GM23338 (cell line): Measurements from ENCODE around the gene POMT2. TPM values are rescaled to one million over a fixed set of nuclear protein-coding genes. Genes with fewer than 3 reads are reported as not detected.

Source experiments
- ATAC-seq: fragments of 200-7000 bp; cut with Tn5 transposase; 3 replicates; pipeline ENCODE4 v1.9.1; 2020
- DNase-seq: peaks from one replicate; pipeline ENCODE4 v3.0.0-alpha.2; 2015; ENCODE audit warnings: low spot score
- H2AFZ ChIP-seq: fragments of 200-600 bp; sonication (generic); 2 replicates; pipeline ENCODE4 v1.8.0; 2016; ENCODE audit warnings: antibody characterized with exemption, mild to moderate bottlenecking, moderate library complexity
- H3F3A ChIP-seq: fragments of 200-600 bp; sonication (generic); replicated peaks from 2 replicates; pipeline ENCODE4 v1.8.0; 2017; ENCODE audit warnings: antibody characterized with exemption, mixed run types, low read depth
- H3K27ac ChIP-seq: fragments of 200-600 bp; sonication (generic); 2 replicates; pipeline ENCODE4 v1.6.1; 2016; ENCODE audit warnings: low read depth
- H3K27me3 ChIP-seq: fragments of 200-600 bp; sonication (generic); 2 replicates; pipeline ENCODE4 v1.8.0; 2016; ENCODE audit warnings: mild to moderate bottlenecking, mixed run types, moderate library complexity; ENCODE audit not compliant: insufficient read depth
- H3K36me3 ChIP-seq: fragments of 200-600 bp; sonication (generic); 2 replicates; pipeline ENCODE4 v1.8.0; 2016; ENCODE audit warnings: mild to moderate bottlenecking; ENCODE audit not compliant: insufficient read depth
- H3K4me1 ChIP-seq: fragments of 200-600 bp; sonication (generic); 2 replicates; pipeline ENCODE4 v1.8.0; 2016; ENCODE audit warnings: mild to moderate bottlenecking, moderate library complexity; ENCODE audit not compliant: insufficient read depth
- H3K4me2 ChIP-seq: fragments of 200-600 bp; sonication (generic); 2 replicates; pipeline ENCODE4 v1.7.1; 2017; ENCODE audit warnings: mixed run types
- H3K4me3 ChIP-seq: fragments of 200-600 bp; sonication (generic); 2 replicates; pipeline ENCODE4 v1.6.1; 2016; ENCODE audit warnings: mixed run types
- H3K79me2 ChIP-seq: fragments of 200-600 bp; sonication (generic); replicated peaks from 2 replicates; pipeline ENCODE4 v1.8.0; 2017; ENCODE audit warnings: mild to moderate bottlenecking; ENCODE audit not compliant: insufficient read depth
- H3K9me2 ChIP-seq: fragments of 200-600 bp; sonication (generic); 2 replicates; pipeline ENCODE4 v1.8.0; 2017; ENCODE audit not compliant: insufficient read depth
- H4K20me1 ChIP-seq: fragments of 200-600 bp; sonication (generic); replicated peaks from 2 replicates; pipeline ENCODE4 v1.8.0; 2017; ENCODE audit warnings: mild to moderate bottlenecking; ENCODE audit not compliant: insufficient read depth
- H3K27ac Mint-ChIP-seq: 2 replicates; pipeline ENCODE4 v1.8.0; 2020; ENCODE audit warnings: inconsistent platforms, mild to moderate bottlenecking, moderate library complexity, mixed read lengths
- H3K27me3 Mint-ChIP-seq: 3 replicates; pipeline ENCODE4 v1.8.0; 2022; ENCODE audit warnings: low read depth, mild to moderate bottlenecking, moderate library complexity, mixed read lengths, inconsistent platforms; ENCODE audit not compliant: insufficient read depth, poor library complexity
- H3K36me3 Mint-ChIP-seq: 3 replicates; pipeline ENCODE4 v1.8.0; 2021; ENCODE audit warnings: low read depth, mild to moderate bottlenecking, inconsistent platforms, moderate library complexity, mixed read lengths
- H3K4me1 Mint-ChIP-seq: 3 replicates; pipeline ENCODE4 v1.8.0; 2020; ENCODE audit warnings: mild to moderate bottlenecking, inconsistent platforms, mixed read lengths
- H3K4me3 Mint-ChIP-seq: 3 replicates; pipeline ENCODE4 v1.8.0; 2021; ENCODE audit warnings: moderate library complexity, mild to moderate bottlenecking, inconsistent platforms, mixed read lengths
- H3K9me3 Mint-ChIP-seq: 3 replicates; pipeline ENCODE4 v1.8.0; 2020; ENCODE audit warnings: moderate library complexity, mild to moderate bottlenecking, inconsistent platforms, mixed read lengths
- CREB1 ChIP-seq: fragments of 250-450 bp; sonication (Bioruptor Pico); IDR thresholded peaks from 2 replicates; pipeline ENCODE4 v1.5.0; 2020; ENCODE audit warnings: low read depth, mild to moderate bottlenecking, moderate library complexity
- CTCF ChIP-seq, 2 experiments: fragments of 200-600 bp in 1 of 2; sonication (generic) in 1 of 2; conservative IDR thresholded peaks; 2 replicates each; pipeline versions ENCODE4 v1.5.1 to v1.6.1; 2016 to 2017; ENCODE audit warnings: antibody characterized with exemption in 2 of 2, low read depth in 2 of 2, mild to moderate bottlenecking in 2 of 2, moderate library complexity in 1 of 2
- EZH2 ChIP-seq: fragments of 200-600 bp; sonication (generic); IDR thresholded peaks from one replicate; pipeline ENCODE4 v1.8.0; 2017; ENCODE audit warnings: antibody characterized with exemption, mild to moderate bottlenecking, low read depth; ENCODE audit not compliant: unreplicated experiment
- EZH2phosphoT487 ChIP-seq: fragments of 200-600 bp; sonication (generic); IDR thresholded peaks from one replicate; pipeline ENCODE4 v1.8.1; 2018; ENCODE audit warnings: antibody characterized with exemption; ENCODE audit not compliant: unreplicated experiment
- JUNB ChIP-seq: IDR thresholded peaks from one replicate; pipeline ENCODE4 v1.6.1; 2016; ENCODE audit warnings: antibody characterized with exemption; ENCODE audit not compliant: unreplicated experiment
- NANOG ChIP-seq: IDR thresholded peaks from 2 replicates; pipeline ENCODE4 v1.6.1; 2016; ENCODE audit warnings: antibody characterized with exemption, borderline replicate concordance
- POLR2AphosphoS5 ChIP-seq: IDR thresholded peaks from 2 replicates; pipeline ENCODE4 v1.6.1; 2016; ENCODE audit warnings: antibody characterized with exemption, low read depth
- STAT1 ChIP-seq: IDR thresholded peaks from one replicate; pipeline ENCODE4 v1.6.1; 2016; ENCODE audit warnings: antibody characterized with exemption; ENCODE audit not compliant: unreplicated experiment
- ZNF114 ChIP-seq: fragments of 250-450 bp; sonication (Bioruptor Pico); IDR thresholded peaks from 2 replicates; pipeline ENCODE4 v1.5.0; 2020; ENCODE audit warnings: mild to moderate bottlenecking, moderate library complexity
- ZNF331 ChIP-seq: fragments of 250-450 bp; sonication (Bioruptor Pico); IDR thresholded peaks from 2 replicates; pipeline ENCODE4 v1.5.0; 2020; ENCODE audit warnings: low read depth, mild to moderate bottlenecking, moderate library complexity
- polyA plus RNA-seq: library from polyadenylated mRNA; unstranded; fragments of >200 nt; fragmentation: Nextera tagmentation; extraction: Ambion mirVana; gene quantifications from 2 replicates; pipeline ENCODE4 v1.2.1, GENCODE V29; 2016
- total RNA-seq: library from RNA; depleted of rRNA; stranded (reverse); fragments of >200 nt; shearing (Covaris generic); gene quantifications from 2 replicates; pipeline ENCODE4 v1.2.3, GENCODE V29; 2014
- TF ChIP-seq, protein P1 (sequence below): IDR thresholded peaks from one replicate; pipeline ENCODE4 v1.6.1; 2018; ENCODE audit warnings: antibody characterized with exemption; ENCODE audit not compliant: unreplicated experiment
- TF ChIP-seq, protein P2 (sequence below): IDR thresholded peaks from 2 replicates; pipeline ENCODE4 v1.6.1; 2016; ENCODE audit warnings: antibody characterized with exemption
- TF ChIP-seq, protein P3 (sequence below): fragments of 250-450 bp; sonication (Bioruptor Pico); IDR thresholded peaks from 2 replicates; pipeline ENCODE4 v1.5.0; 2020; ENCODE audit warnings: mild to moderate bottlenecking, moderate library complexity

The POMT2 gene
- total and polyA plus RNA-seq, 2 experiments from 2014 or later = 24.3 to 29.9 TPM

- H3K4me3 Mint-ChIP-seq = no peak overlapping the region
- DNase-seq (no peak), ATAC-seq (no peak)
- no peaks in the 10 kb centered on the region for H3K36me3 ChIP-seq
- H3K9me3 Mint-ChIP-seq = no peaks in the 10 kb centered on the region
- TF ChIP-seq JUNB (no peak), CREB1 (CRISPR knock-in tag) (no peak), NANOG (no peak), ZNF114 (CRISPR knock-in tag) (no peak), CTCF (conservative IDR thresholded peaks at IDR 0.05; ENCODE audit: low read depth in 2 of 2) (no peak), STAT1 (no peak), EZH2 (no peak), EZH2phosphoT487 (no peak), ZNF331 (CRISPR knock-in tag) (no peak), POLR2AphosphoS5 (no peak)
- TF ChIP-seq, protein P1, sequence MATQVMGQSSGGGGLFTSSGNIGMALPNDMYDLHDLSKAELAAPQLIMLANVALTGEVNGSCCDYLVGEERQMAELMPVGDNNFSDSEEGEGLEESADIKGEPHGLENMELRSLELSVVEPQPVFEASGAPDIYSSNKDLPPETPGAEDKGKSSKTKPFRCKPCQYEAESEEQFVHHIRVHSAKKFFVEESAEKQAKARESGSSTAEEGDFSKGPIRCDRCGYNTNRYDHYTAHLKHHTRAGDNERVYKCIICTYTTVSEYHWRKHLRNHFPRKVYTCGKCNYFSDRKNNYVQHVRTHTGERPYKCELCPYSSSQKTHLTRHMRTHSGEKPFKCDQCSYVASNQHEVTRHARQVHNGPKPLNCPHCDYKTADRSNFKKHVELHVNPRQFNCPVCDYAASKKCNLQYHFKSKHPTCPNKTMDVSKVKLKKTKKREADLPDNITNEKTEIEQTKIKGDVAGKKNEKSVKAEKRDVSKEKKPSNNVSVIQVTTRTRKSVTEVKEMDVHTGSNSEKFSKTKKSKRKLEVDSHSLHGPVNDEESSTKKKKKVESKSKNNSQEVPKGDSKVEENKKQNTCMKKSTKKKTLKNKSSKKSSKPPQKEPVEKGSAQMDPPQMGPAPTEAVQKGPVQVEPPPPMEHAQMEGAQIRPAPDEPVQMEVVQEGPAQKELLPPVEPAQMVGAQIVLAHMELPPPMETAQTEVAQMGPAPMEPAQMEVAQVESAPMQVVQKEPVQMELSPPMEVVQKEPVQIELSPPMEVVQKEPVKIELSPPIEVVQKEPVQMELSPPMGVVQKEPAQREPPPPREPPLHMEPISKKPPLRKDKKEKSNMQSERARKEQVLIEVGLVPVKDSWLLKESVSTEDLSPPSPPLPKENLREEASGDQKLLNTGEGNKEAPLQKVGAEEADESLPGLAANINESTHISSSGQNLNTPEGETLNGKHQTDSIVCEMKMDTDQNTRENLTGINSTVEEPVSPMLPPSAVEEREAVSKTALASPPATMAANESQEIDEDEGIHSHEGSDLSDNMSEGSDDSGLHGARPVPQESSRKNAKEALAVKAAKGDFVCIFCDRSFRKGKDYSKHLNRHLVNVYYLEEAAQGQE = no peak
- TF ChIP-seq, protein P2, sequence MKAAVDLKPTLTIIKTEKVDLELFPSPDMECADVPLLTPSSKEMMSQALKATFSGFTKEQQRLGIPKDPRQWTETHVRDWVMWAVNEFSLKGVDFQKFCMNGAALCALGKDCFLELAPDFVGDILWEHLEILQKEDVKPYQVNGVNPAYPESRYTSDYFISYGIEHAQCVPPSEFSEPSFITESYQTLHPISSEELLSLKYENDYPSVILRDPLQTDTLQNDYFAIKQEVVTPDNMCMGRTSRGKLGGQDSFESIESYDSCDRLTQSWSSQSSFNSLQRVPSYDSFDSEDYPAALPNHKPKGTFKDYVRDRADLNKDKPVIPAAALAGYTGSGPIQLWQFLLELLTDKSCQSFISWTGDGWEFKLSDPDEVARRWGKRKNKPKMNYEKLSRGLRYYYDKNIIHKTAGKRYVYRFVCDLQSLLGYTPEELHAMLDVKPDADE = no peak
- TF ChIP-seq, protein P3, sequence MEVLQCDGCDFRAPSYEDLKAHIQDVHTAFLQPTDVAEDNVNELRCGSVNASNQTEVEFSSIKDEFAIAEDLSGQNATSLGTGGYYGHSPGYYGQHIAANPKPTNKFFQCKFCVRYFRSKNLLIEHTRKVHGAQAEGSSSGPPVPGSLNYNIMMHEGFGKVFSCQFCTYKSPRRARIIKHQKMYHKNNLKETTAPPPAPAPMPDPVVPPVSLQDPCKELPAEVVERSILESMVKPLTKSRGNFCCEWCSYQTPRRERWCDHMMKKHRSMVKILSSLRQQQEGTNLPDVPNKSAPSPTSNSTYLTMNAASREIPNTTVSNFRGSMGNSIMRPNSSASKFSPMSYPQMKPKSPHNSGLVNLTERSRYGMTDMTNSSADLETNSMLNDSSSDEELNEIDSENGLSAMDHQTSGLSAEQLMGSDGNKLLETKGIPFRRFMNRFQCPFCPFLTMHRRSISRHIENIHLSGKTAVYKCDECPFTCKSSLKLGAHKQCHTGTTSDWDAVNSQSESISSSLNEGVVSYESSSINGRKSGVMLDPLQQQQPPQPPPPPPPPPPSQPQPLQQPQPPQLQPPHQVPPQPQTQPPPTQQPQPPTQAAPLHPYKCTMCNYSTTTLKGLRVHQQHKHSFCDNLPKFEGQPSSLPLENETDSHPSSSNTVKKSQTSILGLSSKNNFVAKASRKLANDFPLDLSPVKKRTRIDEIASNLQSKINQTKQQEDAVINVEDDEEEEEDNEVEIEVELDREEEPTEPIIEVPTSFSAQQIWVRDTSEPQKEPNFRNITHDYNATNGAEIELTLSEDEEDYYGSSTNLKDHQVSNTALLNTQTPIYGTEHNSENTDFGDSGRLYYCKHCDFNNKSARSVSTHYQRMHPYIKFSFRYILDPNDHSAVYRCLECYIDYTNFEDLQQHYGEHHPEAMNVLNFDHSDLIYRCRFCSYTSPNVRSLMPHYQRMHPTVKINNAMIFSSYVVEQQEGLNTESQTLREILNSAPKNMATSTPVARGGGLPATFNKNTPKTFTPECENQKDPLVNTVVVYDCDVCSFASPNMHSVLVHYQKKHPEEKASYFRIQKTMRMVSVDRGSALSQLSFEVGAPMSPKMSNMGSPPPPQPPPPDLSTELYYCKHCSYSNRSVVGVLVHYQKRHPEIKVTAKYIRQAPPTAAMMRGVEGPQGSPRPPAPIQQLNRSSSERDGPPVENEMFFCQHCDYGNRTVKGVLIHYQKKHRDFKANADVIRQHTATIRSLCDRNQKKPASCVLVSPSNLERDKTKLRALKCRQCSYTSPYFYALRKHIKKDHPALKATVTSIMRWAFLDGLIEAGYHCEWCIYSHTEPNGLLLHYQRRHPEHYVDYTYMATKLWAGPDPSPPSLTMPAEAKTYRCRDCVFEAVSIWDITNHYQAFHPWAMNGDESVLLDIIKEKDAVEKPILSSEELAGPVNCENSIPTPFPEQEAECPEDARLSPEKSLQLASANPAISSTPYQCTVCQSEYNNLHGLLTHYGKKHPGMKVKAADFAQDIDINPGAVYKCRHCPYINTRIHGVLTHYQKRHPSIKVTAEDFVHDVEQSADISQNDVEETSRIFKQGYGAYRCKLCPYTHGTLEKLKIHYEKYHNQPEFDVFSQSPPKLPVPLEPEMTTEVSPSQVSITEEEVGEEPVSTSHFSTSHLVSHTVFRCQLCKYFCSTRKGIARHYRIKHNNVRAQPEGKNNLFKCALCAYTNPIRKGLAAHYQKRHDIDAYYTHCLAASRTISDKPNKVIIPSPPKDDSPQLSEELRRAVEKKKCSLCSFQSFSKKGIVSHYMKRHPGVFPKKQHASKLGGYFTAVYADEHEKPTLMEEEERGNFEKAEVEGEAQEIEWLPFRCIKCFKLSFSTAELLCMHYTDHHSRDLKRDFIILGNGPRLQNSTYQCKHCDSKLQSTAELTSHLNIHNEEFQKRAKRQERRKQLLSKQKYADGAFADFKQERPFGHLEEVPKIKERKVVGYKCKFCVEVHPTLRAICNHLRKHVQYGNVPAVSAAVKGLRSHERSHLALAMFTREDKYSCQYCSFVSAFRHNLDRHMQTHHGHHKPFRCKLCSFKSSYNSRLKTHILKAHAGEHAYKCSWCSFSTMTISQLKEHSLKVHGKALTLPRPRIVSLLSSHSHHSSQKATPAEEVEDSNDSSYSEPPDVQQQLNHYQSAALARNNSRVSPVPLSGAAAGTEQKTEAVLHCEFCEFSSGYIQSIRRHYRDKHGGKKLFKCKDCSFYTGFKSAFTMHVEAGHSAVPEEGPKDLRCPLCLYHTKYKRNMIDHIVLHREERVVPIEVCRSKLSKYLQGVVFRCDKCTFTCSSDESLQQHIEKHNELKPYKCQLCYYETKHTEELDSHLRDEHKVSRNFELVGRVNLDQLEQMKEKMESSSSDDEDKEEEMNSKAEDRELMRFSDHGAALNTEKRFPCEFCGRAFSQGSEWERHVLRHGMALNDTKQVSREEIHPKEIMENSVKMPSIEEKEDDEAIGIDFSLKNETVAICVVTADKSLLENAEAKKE (CRISPR knock-in tag) = no peak
- no peaks in the 10 kb centered on the region for H3K4me1 ChIP-seq
- H3K4me3 ChIP-seq = no peak overlapping the region
- H3K36me3 Mint-ChIP-seq = no peaks in the 10 kb centered on the region
- no peaks in the 10 kb centered on the region for H3F3A ChIP-seq
- H3K9me2 ChIP-seq = no peaks in the 10 kb centered on the region
- no peak overlapping the region for H3K27ac Mint-ChIP-seq
- H3K27me3 Mint-ChIP-seq = peaks cover 15% of the 10 kb centered on the region
- H4K20me1 ChIP-seq = no peaks in the 10 kb centered on the region
- H3K27me3 ChIP-seq = no peaks in the 10 kb centered on the region
- no peak overlapping the region for H2AFZ ChIP-seq
- H3K27ac ChIP-seq = no peak overlapping the region
- no peaks in the 10 kb centered on the region for H3K79me2 ChIP-seq
- peaks cover 2% of the 10 kb centered on the region; the same call in 2 of the 3 replicates for H3K4me1 Mint-ChIP-seq
- H3K4me2 ChIP-seq = no peak overlapping the region
Observed at GRCh38 chr14:77257700-77258099, 63.0 kb downstream of the POMT2 start.
